ENCODE measurements around the gene PSMB5. TPM values are rescaled to one million over a fixed set of nuclear protein-coding genes. Genes with fewer than 3 reads are reported as not detected.

Gene PSMB5
- total and polyA plus RNA-seq, 9 of the 15 experiments (the other 6 are each of a cell fraction or from before 2014, with no cell fraction given), result 198 to 1,870 (median 269) TPM

- no peak for ATAC-seq
- no peak overlapping the region for H3K9ac ChIP-seq (ENCODE audit: insufficient read depth in 1 of 2, low read depth in 2 of 2, low read length in 2 of 2)
- H2AFZ ChIP-seq (ENCODE audit: low read depth, low read length), result no peak overlapping the region
- no peaks in the 10 kb centered on the region for H3K27me3 ChIP-seq (ENCODE audit: control insufficient read depth in 2 of 2, insufficient read depth in 2 of 2, low read length in 2 of 2)
- TF ChIP-seq ZNF263 (CRISPR knock-in tag; IDR thresholded peaks at IDR 0.05; ENCODE audit: borderline replicate concordance), result no peak
- TF ChIP-seq ZBTB33 (CRISPR knock-in tag; IDR thresholded peaks at IDR 0.05), result peak; percentile 58; the same call in 1 of the 2 replicates
- TF ChIP-seq BDP1 (IDR thresholded peaks at IDR 0.05; ENCODE audit: insufficient read depth, insufficient read length), result no peak
- no peak for TF ChIP-seq MAFK (IDR thresholded peaks at IDR 0.05; ENCODE audit: low read length)
- no peak for TF ChIP-seq GMEB1 (CRISPR knock-in tag; IDR thresholded peaks at IDR 0.05)
- no peak for TF ChIP-seq ZBTB49 (CRISPR knock-in tag; IDR thresholded peaks at IDR 0.05; ENCODE audit: borderline replicate concordance)
- TF ChIP-seq FUS (optimal IDR thresholded peaks at IDR 0.05; ENCODE audit: low read depth, low read length), result no peak
- TF ChIP-seq PHB (CRISPR knock-in tag; IDR thresholded peaks at IDR 0.05), result no peak
- ChIA-PET CTCF (ENCODE audit: low intra/inter-chr PET ratio) (no interaction called here), POLR2A (no interaction called here)
- H3K4me2 ChIP-seq (ENCODE audit: insufficient read depth, low read length), result no peak overlapping the region
- peaks cover 27 to 44% of the 10 kb centered on the region in 2 experiments for H3K4me1 ChIP-seq (replicated peaks in 1 of 2; ENCODE audit: control insufficient read depth in 2 of 2, insufficient read depth in 2 of 2, low read length in 2 of 2)
- no peaks in the 10 kb centered on the region for H3K36me3 ChIP-seq (ENCODE audit: control insufficient read depth, insufficient read depth, low read length)
- no peak overlapping the region for H3K4me3 ChIP-seq
- H4K20me1 ChIP-seq (replicated peaks; ENCODE audit: control insufficient read depth, insufficient read depth, low read length), result no peaks in the 10 kb centered on the region
- FAIRE-seq, result no peak
- in situ Hi-C loops (cut with MboI) (loop anchor here (5.0 kb wide), 2 partner anchors 48 to 72 kb away; no protein-coding TSS in a partner anchor), intact Hi-C loops (cut with micrococcal nuclease) (no loop called here)
- H3K27ac ChIP-seq (ENCODE audit: extremely low read depth, low read depth, low read length), result no peak overlapping the region
- H3K79me2 ChIP-seq (ENCODE audit: control insufficient read depth, insufficient read depth, low read length), result no peaks in the 10 kb centered on the region
- DNase-seq (ENCODE audit: extremely low read depth in 1 of 4, low spot score in 3 of 4), result no peak
- WGBS (ENCODE audit: insufficient coverage, low coverage, missing lambda C conversion rate), result 58% methylated on average over 8 of the region's 8 CpGs
- H3K9me1 ChIP-seq (ENCODE audit: control insufficient read depth, insufficient read depth, low read length), result no peaks in the 10 kb centered on the region
- no peaks in the 10 kb centered on the region for H3K9me3 ChIP-seq (replicated peaks; ENCODE audit: control insufficient read depth, insufficient read depth, low read depth, low read length)
- TSS peak; percentile 24 for BruUV-seq (replicated peaks)
Measured at GRCh38 chr14:22979748-22980392, 54.8 kb downstream of the PSMB5 start.
